A204.1 (cell line): Measurements from ENCODE around the gene ICE2.

ENCODE experiments used
- FAIRE-seq: peaks from 2 replicates; lab custom pipeline; 2012; peaks lifted over from hg19 to GRCh38; lab: Jason Lieb, UNC

The ICE2 gene

DNA sequence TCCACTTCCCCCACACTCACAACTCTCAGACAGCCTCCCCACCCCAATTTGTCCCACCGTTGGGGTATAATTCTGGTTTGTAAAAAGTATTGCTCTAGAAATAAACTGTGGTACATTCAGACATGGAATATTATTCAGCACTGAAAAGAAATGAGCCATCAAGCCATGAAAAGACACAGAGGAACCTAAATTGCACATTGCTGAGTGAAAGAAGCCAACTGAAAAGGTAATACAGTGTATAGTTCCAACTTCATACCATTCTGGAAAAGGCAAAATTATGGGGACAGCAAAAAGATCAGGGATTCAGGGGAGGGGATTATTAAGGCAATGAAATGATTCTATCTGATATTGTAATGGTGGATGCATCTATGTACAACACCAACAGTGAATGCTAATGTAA is 91.6 kb downstream of the ICE2 start:
- FAIRE-seq: no peak

DNA sequence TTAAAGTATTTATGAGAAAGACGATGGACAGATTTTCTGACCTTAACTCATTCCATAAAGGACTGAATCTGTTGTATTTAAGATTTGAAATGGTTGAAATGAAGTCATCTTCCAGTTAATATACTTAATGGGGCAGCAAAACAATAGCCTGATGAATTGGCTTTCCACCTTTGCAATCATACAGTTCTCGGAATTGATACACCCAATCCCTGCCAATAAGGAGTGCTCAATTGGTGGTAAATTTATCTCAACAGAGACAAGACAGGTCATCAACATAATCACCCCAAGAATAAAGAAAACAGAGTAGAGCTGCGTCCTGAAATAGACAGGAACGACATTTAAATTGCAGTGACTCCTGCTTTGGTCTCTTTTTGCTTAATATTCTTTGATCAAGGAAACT is 92.3 kb downstream of the ICE2 start:
- no peak for FAIRE-seq

DNA sequence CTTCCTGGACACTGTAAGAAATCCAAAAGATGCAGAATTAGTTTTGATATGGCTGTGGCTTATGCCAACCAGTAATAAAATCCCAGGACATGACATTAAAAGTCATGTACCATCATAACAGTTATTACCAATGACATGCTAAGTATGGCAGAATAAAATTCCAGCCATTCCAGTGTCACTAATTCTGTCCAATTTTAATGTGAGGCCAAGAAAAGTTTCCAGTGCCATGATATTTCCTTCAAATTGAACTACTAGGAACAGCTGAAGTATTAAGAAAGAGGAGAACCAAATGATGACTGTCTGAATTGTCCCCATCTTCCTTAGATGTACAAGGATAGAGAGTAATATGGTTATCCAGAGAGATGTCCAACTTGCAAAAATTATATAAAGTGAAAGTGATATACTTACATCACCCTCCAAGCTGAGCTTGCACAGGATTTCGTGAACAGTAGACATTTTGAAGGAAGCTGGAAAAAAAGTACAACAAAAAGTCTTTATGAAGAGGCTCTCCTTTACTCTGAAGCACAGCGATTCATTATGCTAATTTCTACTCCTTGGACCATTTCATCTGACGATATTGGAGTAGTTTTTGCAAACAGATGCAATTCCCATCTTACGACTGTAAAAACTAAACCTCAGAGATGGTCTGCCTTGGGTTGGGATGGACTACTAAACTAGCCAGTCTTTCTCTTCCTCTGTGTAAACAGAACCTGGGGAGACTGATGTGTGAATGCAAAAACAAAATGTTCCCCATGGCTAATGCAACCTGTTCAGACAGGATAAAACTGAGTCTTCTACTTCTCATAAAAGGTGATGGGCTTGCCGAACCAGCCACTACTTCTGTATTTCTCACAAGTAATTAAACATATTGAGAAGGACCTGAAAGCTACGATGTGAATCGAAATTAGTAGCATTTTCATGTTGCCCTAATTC is 93.1 kb downstream of the ICE2 start:
- no peak for FAIRE-seq

DNA sequence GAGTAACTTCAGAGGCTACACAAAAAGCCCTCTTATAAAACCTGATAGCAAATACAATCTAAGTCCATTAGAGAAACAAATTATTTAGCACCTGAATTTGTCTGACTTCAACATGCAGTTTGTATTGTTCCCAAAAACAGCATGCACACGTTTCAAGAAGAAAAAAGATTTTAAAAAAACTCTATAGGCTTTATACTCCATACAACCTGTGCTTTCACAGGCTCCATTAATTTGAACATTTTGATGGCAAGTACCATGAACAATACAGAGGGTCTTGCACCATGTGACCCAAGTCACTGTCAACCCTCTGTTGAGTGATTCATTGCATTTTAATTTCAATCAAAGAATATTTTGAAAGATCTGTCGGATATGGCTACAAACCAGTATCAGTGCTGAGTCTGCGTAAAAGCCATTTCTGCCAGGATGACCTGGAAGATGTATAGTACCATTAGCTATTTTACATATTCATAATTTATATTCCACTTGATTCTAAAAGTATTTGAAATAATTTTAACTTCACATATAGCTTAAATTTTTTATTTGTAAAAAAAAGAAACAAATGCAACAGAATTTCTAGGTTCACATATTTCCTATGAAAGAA is 94.3 kb downstream of the ICE2 start:
- FAIRE-seq: no peak

DNA sequence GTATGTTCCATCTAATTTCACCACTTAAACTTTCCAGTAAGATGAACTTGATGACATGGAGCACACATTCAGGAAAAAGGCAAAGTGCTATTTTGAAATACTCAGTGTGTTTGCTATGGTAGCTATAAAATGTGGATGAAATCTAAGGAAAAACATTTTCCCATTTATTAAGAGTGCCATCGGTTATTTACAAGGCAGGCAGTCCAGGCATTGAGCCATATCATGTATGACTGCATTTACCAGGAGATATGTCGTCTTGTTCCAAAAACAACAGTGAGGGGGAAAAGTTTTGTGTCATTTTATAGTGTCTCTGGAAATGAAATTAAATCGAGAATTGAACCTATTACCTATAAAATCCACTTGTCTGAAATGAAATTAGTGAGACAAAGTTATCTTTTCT is 94.9 kb downstream of the ICE2 start:
- FAIRE-seq: no peak

DNA sequence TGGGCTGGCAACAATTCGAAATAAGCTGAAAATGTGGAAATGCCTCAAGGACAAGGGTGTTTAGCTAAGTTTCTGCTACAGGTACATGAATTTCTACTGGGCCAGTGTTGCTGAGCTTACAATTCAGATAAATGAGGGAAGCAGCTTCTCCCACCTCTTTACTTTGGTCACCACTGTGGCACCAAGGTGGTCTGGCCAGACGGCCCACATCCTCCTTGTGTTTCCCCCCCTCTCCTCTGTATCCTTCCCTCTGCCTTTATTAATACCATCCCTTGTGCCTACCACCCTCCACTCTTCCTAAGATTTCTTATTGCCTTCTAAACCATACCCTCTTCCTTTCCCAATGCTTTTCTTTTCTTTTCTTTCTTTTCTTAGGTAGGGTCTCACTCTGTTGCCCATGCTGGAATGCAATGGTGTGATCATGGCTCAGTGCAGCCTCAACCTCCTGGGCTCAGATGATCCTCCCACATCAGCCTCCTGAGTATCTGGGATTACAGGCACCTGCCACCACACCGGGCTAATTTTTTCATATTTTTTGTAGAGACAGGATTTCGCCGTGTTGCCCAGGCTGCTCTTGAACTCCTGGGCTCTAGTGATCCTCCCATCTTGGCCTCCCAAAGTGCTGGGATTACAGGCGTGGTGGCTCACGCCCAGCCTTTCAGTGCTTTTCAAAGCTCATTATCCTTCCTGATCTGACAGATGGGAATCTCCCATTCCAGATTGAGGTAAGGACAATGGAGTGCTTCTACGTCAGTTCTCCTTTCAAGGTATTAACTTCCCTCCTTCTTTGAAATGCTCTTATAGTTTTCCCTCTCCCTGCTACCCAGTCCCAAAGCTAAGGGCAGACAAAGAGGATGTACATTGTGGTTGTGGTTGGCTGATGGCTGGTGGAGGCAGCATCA is 95.9 kb downstream of the ICE2 start:
- no peak for FAIRE-seq

DNA sequence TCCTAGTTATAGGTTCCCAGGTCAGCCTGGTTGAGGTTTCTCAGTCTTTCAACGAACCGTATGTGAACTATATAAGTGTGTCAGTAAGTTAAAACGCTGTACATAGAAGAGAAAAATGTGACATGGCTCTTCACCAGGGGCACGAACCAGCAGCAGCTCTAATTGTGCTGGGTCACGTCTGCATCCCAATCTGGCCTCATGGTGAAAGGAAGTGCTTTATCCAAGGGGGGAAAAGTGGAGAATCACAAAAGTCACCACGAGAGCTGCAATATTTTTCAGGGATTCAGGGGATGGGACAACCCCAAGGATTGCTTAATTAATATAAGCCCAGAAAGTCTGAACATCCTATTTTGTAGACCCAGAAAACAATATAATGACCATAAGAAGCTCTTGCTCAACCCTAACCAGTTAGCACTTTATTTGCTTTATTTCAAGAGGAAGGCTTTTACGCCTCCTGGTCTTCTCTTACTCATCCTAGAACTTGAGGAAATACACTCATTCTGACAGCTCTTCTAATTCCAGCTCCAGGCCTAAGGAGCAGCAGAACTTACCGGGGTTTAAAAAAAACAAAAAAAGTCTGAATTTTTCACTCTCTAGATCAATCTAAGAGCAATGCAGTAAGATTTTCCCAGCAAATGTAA is 97.7 kb downstream of the ICE2 start:
- no peak for FAIRE-seq

DNA sequence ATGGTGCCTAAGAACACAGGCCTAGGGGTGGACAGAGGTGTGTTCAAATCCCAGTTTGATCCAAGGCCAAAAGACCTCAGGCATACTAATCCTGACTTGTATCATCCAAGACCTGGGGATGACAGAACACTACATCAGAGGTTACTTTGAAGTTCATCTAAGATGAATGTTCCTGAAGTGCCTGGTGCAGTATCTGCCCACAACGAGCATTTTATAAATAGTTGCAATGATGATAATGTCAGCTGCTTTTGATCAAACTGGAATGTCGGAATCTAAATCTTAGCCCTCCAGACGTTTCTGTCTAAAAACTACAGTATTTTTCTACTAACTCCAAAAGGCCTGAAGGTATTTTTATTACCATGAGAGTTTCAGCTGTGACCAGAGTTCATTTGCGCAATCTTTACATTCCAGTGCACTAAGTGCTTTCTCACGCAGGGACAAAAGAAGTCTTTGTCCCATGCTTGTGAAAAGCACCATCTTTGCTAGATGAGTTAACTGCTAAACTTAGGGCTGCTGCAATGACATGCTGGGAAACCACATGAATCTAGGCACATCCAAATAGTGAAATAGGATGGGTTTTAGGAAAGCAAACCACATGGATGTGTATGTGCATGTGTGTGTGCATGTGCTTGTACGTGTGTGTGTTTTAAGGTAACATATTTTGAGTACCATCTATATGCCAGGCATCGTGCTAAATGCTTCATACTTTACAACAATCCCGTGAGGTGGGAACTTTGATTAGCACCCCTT is 99.2 kb downstream of the ICE2 start:
- no peak for FAIRE-seq

DNA sequence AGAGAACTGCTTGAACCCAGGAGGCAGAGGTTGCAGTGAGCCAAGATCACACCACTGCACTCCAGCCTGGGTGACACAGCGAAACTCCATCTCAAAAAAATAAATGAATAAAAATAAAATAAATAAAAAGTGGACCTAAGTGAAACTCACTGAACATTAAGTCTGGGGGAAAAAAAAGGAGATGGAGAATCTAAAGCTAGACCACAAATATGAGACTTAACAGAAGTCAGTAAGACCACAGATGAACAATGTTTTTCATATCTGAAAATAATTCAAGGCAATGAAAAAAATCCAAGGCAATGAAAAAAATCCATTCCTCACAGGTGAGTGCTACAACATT is 99.8 kb downstream of the ICE2 start:
- FAIRE-seq: no peak

DNA sequence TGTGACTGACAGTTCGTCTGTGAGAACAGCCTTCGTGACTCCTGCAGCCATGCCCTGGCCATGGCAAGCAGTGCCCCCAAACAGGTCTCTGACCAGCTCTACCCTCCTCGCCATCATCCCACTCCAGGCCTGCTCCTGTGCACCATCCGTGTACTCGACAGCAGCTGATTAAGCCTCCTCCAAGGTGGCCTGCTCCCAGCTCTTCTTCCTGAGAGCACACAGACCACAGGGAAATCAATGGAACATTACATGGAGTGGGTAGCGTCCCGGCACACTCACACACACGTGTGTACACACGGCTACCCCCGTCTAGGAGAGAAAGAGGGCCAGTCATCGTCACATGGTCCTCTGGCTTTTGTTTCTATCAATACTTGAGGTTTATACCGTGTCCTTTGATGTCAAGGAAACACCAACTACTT is 102.3 kb downstream of the ICE2 start:
- no peak for FAIRE-seq

DNA sequence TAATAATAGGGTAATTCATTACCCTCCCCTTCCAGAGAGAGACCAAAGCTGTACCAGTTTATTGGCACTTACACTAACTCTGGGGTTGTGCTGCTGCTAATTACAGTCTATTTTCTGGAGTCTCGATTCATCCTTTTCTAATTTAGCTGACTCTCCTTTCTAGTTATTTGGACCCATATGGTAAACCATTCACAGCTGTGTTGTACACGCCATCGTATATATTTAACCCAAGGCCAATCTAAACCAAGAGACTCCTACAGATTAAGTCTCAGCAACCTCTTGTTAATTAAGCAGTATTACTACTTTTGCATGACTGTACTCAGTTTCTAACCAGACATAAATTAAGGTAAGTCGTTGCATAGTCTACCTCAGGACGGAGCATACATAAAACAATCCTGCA is 103.6 kb downstream of the ICE2 start:
- no peak for FAIRE-seq

DNA sequence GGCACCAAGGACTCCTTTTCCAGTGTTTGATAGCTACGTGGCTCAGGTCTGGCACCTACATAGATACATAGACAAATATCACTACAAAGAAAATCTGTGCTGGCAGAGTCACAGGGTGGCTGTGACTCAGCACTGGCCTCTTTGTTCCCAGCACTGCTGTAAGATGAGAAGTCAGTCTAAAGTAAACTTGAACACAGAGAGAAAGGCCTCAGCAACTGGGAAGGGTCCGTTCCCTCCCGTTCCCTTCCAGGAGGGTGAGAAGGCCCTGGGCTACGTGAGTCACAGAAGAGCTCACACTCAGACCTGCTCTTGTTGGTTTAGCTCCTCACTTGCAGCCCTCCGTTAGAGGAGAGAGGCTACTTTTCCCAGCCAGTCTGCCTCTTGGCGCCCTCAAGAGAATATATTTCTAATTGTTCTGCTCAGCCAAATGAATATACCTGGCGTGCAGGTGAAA is 104.3 kb downstream of the ICE2 start:
- no peak for FAIRE-seq

DNA sequence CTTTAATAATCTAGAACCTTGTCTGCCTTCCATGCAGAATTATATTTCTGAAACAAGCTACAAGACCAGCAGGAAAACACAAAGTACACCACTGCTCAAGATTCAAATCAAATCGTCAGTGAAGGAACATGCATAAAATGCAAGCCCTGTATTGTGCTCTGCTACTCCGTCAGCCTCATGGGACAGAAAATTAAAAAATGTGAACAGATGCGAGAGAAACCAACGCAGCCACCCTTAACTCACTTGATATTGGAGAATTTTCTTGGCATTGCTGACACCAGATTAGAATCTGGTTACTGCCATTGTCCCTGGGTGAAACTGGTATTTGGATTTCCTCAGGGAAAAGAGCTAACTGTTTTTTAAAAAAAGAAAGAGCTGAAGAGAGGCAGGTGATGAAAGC is 104.7 kb downstream of the ICE2 start:
- no peak for FAIRE-seq

DNA sequence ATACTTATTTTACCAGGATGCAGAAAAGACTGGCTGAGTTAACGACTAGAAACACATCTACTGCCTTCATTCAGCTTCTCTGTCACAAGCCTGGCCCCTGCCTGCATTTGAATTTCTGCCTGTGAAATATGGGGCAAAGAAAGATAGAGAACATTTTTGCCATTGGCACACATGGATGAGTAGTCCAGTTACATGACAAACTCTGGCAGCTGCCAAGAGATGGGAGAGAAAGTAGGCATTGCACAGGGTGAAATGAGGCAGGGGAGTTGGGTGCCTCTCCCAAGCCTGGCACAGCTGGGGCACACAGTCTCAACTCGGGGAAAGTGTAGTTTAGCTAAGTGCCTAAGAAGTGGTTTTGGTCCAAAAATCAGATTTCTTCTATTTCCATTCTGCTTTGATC is 105.2 kb downstream of the ICE2 start:
- FAIRE-seq: no peak

DNA sequence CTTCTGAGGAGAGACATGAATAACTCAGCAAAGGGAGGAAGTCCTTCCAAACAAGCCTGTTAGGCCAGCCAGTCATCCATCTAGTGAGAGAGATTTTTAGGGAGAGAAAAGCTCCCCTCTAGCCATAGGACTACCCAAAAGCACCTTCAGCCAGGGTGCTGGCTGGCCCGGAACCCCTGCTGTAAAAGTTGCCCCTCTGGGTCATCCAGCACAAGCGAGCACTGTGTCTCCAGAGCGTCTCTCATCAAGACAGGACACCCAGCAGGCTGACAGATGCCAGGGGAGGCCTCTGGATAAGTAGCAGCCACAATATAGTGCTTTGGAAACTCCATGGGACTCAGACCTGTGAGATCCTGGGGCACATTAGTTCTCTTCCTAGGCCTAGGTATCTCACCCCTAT is 105.6 kb downstream of the ICE2 start:
- no peak for FAIRE-seq

DNA sequence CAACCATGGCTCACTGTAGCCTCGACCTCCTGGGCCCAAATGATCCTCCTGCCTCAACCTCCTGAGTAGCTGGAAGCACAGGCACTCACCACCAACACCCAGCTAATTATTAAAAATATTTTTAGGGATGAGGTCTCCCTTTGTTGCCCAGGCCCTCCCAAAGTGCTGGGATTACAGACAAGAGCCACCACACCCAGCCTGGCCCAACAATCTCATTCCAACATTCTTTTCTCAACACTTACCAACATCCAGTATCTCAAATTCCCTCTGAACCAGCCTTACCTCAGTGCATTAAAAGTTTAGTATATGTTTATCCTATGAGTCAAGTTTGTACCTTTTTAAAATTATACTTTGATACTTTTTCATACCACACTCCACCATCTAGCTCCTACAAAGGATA is 106.2 kb downstream of the ICE2 start:
- no peak for FAIRE-seq

DNA sequence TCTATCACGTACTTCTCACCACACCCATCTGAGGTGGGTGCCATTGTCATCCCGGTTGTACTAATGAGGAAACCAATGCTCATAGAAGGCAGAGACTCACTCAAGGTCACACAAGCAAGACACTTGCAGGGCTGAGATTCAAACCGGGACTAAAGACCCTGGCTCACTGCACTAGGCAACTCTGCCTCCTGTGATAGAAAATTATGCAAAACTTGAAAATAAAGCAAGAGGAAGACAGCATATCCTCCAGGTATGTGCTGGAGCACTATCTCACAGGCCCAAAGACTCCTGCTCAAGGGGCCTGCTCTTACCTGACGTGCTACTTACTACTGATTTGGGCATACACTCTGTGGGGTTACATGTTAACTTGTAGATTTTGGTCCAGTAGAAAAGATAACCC is 106.7 kb downstream of the ICE2 start:
- no peak for FAIRE-seq

DNA sequence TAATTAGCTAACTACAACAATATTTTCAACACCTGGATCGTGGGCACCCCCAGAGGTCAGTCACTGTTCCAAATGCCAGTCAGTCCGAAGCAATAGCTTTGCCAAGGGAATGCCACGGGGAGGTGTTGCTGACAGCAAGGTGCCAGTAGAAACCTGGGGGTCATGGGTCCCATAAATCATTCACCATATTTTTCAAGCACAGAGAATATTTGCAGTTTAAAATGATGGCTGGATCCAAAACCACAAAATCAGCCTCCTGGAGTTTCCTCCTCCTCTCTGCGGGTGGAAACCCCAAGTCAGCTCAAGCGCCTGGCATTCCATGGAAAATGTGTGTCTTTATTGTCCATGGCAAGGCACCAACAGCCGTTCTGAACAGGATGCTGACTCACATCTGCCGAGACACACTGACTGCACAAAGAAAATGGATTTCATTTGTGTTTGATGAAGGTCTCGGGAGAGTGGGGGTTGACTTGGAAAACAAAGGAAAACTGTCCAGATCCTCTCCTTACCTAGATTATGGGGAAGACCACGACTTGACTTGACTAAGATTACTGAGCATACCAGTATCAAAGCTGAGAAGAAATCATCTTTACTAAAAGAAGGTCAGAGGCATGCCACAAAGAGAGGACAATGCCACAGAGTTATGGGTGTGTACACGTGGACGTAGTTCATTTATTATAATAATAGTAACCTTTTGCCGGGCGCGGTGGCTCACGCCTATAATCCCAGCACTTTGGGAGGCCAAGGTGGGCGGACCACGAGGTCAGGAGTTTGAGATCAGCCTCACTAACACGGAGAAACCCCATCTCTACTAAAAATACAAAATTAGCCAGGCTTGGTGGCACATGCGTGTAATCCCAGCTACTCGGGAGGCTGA is 107.5 kb downstream of the ICE2 start:
- no peak for FAIRE-seq

DNA sequence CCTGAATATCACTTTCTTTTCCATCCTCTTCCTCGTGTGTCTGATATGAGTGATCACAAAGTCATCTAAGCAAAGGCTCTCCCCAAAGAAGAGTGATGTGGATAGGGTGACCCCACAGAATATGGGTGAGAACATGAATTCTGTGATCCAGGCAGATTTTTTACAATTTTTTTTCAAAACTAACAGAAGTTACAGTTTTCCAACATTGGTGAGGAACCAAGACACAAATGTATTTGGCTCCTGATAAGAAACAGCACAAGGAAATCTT is 108.1 kb downstream of the ICE2 start:
- no peak for FAIRE-seq

DNA sequence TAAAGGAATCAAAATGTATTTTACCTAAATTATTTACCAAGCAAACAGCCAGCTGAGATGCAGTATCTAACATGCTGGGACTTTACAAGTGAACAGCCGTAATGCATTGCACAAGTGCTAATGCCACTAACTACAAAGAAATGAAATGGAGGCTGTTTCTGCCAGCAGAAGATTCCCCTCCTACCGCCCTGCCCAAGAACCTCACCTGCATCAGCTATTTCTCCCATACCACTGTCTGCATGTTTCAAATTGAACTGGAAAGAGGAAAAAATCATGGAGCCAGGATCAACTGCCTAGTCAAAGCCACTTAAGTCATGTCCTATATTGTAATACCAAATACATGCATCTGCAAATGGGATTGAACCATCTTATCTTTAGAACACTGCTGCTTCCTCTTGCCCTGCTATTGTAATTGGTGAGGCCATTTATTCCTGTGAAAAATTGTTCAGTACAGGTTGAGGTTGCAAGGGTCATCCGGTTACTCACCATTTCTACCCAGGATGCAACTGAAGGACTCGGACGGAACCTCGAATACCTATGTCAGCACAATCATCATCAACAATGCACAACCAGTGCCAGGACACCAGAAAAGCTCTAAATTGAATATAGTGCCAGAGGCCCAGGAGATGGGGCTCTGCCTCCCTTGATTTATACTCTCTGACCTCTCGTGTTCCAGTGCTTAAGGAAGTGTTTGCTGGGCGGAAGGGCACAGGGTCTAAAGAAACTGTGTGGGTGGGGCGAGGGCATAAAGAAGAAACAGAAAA is 108.7 kb downstream of the ICE2 start:
- FAIRE-seq: no peak
